K562 treated with DMSO at 1 percent for 24 hours (cell line): Measurements from ENCODE around the gene CDH5. TPM values are rescaled to one million over a fixed set of nuclear protein-coding genes. Genes with fewer than 3 reads are reported as not detected.

Source experiments
- total RNA-seq: library from RNA; unstranded; fragments of 300-600 nt; gene quantifications from 2 replicates; pipeline ENCODE4 v1.2.3, GENCODE V29; 2022; ENCODE audit warnings: low read depth; ENCODE audit not compliant: insufficient read depth

CDH5 gene, protein sequence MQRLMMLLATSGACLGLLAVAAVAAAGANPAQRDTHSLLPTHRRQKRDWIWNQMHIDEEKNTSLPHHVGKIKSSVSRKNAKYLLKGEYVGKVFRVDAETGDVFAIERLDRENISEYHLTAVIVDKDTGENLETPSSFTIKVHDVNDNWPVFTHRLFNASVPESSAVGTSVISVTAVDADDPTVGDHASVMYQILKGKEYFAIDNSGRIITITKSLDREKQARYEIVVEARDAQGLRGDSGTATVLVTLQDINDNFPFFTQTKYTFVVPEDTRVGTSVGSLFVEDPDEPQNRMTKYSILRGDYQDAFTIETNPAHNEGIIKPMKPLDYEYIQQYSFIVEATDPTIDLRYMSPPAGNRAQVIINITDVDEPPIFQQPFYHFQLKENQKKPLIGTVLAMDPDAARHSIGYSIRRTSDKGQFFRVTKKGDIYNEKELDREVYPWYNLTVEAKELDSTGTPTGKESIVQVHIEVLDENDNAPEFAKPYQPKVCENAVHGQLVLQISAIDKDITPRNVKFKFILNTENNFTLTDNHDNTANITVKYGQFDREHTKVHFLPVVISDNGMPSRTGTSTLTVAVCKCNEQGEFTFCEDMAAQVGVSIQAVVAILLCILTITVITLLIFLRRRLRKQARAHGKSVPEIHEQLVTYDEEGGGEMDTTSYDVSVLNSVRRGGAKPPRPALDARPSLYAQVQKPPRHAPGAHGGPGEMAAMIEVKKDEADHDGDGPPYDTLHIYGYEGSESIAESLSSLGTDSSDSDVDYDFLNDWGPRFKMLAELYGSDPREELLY
- not detected in 2 replicates for total RNA-seq

DNA sequence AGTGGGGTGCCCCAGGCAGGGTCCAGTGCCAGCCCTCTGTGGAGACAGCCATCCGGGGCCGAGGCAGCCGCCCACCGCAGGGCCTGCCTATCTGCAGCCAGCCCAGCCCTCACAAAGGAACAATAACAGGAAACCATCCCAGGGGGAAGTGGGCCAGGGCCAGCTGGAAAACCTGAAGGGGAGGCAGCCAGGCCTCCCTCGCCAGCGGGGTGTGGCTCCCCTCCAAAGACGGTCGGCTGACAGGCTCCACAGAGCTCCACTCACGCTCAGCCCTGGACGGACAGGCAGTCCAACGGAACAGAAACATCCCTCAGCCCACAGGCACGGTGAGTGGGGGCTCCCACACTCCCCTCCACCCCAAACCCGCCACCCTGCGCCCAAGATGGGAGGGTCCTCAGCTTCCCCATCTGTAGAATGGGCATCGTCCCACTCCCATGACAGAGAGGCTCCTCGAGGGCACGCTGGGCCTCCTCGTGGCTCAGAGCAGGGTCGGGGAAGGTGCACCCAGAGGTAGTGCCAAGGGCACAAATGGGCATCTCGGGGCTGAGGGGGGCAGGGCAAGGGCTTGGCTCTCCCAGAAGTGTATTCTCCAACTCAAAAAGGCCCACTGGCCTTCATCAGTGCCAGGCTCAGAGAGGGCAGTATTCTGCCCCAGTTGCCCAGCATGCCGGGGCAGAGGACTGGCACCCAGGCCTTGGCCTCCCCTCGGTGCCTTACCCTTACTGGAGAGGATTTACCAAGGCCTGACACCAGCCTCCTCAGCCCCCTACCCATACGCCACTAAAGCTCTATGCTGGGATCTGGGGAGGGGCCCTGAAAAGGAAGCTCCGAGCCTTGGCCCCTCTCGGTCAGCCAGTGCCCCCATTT is at the start of gene CDH5:
Gene CDH5, plus strand, starts transcription at position 259 of the 867 bp plus-strand sequence. CDS start 12,647 bp downstream, outside the sequence.

DNA sequence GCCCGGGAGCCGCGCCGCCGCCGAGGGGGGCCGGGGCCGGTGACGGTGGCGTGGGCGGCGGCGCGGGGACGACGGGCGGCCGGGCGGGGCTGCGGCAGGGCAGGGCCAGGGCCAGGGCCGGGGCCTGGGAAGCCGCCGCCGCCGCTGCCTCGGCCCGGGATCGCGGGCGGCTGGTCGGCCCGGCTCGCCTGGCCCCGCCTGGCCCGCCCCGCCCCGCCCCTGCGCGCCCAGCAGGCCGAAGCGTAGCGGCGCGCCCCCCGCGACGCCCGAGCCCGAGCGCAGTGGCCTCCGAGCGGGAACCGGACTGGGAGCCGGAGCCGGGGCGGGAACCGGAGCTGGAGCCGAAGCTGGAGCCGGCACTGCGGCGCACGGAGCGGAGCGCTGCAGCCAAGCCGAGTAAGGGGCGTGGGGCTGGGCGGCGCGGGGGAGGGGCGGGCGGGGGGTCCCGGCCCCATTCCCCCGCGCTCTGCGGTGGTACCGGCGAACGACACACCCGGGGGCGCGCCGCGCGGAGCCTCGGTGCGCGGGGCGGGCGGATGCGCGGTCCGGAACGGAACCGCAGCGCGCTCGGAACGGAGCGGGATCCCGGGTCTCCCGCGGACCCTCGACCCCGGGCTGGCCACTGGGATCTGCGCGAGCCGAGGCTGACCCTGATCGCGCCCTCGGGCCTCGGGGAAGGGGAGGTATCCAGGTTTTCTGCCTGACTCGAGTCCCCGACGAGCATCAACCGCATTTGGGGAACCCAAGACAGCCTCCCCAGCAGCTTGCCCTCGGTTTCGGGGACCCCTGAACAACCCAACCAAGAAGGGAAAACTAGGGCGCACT is 60.8 kb downstream of the CDH5 start, which contains the start of gene BEAN1:
Gene BEAN1, plus strand, starts transcription at position 260 of the 825 bp plus-strand sequence. CDS start 10,382 bp downstream, outside the sequence.

Other genes with a start within 250 kb of the CDH5 start
- gene BEAN1, start 60.6 kb downstream of the CDH5 start, total RNA-seq: not detected in 2 replicates
- 9.3 and 9.5 TPM in 2 replicates for gene TK2, start 183.4 kb downstream of the CDH5 start, total RNA-seq
- 163 and 191 TPM in 2 replicates for gene CKLF, start 185.9 kb downstream of the CDH5 start, total RNA-seq
- 5.9 and 6.3 TPM in 2 replicates for gene CMTM1, start 199.7 kb downstream of the CDH5 start, total RNA-seq
- not detected in 2 replicates for gene CMTM2, start 212.8 kb downstream of the CDH5 start, total RNA-seq
- 82.9 and 86.4 TPM in 2 replicates for gene CMTM3, start 238.0 kb downstream of the CDH5 start, total RNA-seq